Measurements from ENCODE around the gene CREB3L4.
"Not testable (repeated sequence)": the region's sequence is repeated elsewhere in the genome, so short reads cannot be mapped to it uniquely, and the experiment has no call there.

CREB3L4 gene

GRCh38 chr1:153959454-153959853, 8.2 kb upstream of the CREB3L4 start:
- no peak for ATAC-seq

GRCh38 chr1:153960206-153960605, 7.5 kb upstream of the CREB3L4 start:
- no peak for ATAC-seq

GRCh38 chr1:153961421-153961820, 6.3 kb upstream of the CREB3L4 start:
- ATAC-seq = no peak

- no peak for ATAC-seq
Observed at GRCh38 chr1:153962088-153963029, 5.3 kb upstream of the CREB3L4 start.

GRCh38 chr1:153963030-153963849, 4.5 kb upstream of the CREB3L4 start, which contains the start of gene SLC39A1:
Gene SLC39A1 (minus strand): TSS chr1:153963537. CDS start chr1:153962715, 822 bp downstream.
- ATAC-seq = peak; percentile 55 to 57

GRCh38 chr1:153963850-153964331, 3.8 kb upstream of the CREB3L4 start:
- ATAC-seq = no peak

- no peak for ATAC-seq
Observed at GRCh38 chr1:153968000-153968363, 280 bp downstream of the CREB3L4 start.

GRCh38 chr1:153968408-153968807, 706 bp downstream of the CREB3L4 start:
- ATAC-seq = no peak

GRCh38 chr1:153968972-153969371, 1.3 kb downstream of the CREB3L4 start:
- no peak for ATAC-seq

- no peak for ATAC-seq
Observed at GRCh38 chr1:153970346-153970745, 2.6 kb downstream of the CREB3L4 start.

GRCh38 chr1:153973071-153973470, 5.4 kb downstream of the CREB3L4 start:
- no peak for ATAC-seq

GRCh38 chr1:153973525-153973924, 5.8 kb downstream of the CREB3L4 start:
- ATAC-seq = no peak

GRCh38 chr1:153976819-153977249, 9.1 kb downstream of the CREB3L4 start:
- peak in 1 of 2 donors; percentile 2 for ATAC-seq

- peak; percentile 96 for ATAC-seq
Observed at GRCh38 chr1:153977250-153978240, 9.8 kb downstream of the CREB3L4 start, which contains the start of gene JTB. Gene JTB (minus strand): TSS chr1:153977674. CDS start chr1:153977252, 422 bp downstream.

- no peak for ATAC-seq
Observed at GRCh38 chr1:153978274-153978909, 10.7 kb downstream of the CREB3L4 start.

GRCh38 chr1:153979091-153979490, 11.4 kb downstream of the CREB3L4 start:
- ATAC-seq = not testable (repeated sequence)

- ATAC-seq = not testable (repeated sequence)
Observed at GRCh38 chr1:153981735-153982134, 14.0 kb downstream of the CREB3L4 start.

GRCh38 chr1:153984123-153984894, 16.6 kb downstream of the CREB3L4 start:
- no peak for ATAC-seq

GRCh38 chr1:153985341-153985912, 17.7 kb downstream of the CREB3L4 start:
- ATAC-seq = peak; percentile 67 to 75
